Trophoblast cell (in vitro differentiated cells and primary cell): ENCODE measurements around the gene CYP2J2.
"Not testable (repeated sequence)": the region's sequence is repeated elsewhere in the genome, so short reads cannot be mapped to it uniquely, and the experiment has no call there.

ENCODE experiments used
- DNase-seq, 2 donors: peaks; one replicate each; pipeline ENCODE4 v3.0.0-alpha.2; 2016
- H2AFZ ChIP-seq: 2 replicates; pipeline ENCODE4 v1.6.1; 2013; ENCODE audit warnings: low read length, moderate library complexity, mild to moderate bottlenecking; ENCODE audit not compliant: insufficient read depth, poor library complexity
- H2AK5ac ChIP-seq: 2 replicates; pipeline ENCODE4 v1.6.1; 2013; ENCODE audit warnings: mild to moderate bottlenecking, low read length
- H2BK120ac ChIP-seq: 2 replicates; pipeline ENCODE4 v1.6.1; 2013; ENCODE audit warnings: low read length, mild to moderate bottlenecking, moderate library complexity; ENCODE audit not compliant: insufficient read depth, poor library complexity
- H2BK12ac ChIP-seq: 2 replicates; pipeline ENCODE4 v1.6.1; 2013; ENCODE audit warnings: mild to moderate bottlenecking, low read length, moderate library complexity
- H2BK5ac ChIP-seq: 2 replicates; pipeline ENCODE4 v1.6.1; 2013; ENCODE audit warnings: low read length, low read depth, moderate library complexity, mild to moderate bottlenecking; ENCODE audit not compliant: poor library complexity
- H3K14ac ChIP-seq: 2 replicates; pipeline ENCODE4 v1.6.1; 2013; ENCODE audit warnings: mild to moderate bottlenecking, low read length
- H3K18ac ChIP-seq: 2 replicates; pipeline ENCODE4 v1.6.1; 2013; ENCODE audit warnings: mild to moderate bottlenecking, low read length
- H3K23ac ChIP-seq: 2 replicates; pipeline ENCODE4 v1.6.1; 2013; ENCODE audit warnings: low read length
- H3K27ac ChIP-seq: 2 replicates; pipeline ENCODE4 v1.5.1; 2013; ENCODE audit warnings: low read depth, mild to moderate bottlenecking, inconsistent platforms, low read length, moderate library complexity
- H3K27me3 ChIP-seq: 2 replicates; pipeline ENCODE4 v1.6.1; 2013; ENCODE audit warnings: inconsistent platforms, mild to moderate bottlenecking, low read length, moderate library complexity; ENCODE audit not compliant: insufficient read depth
- H3K36me3 ChIP-seq, 2 experiments: 1 replicate in 1 of 2; 2 replicates in 1 of 2; pipeline ENCODE4 v1.6.1; 2013; ENCODE audit warnings: low read length in 2 of 2, mild to moderate bottlenecking in 2 of 2, moderate library complexity in 1 of 2; ENCODE audit not compliant: insufficient read depth in 2 of 2, control insufficient read depth in 1 of 2
- H3K4ac ChIP-seq: 2 replicates; pipeline ENCODE4 v1.6.1; 2013; ENCODE audit warnings: low read depth, mild to moderate bottlenecking, low read length, moderate library complexity
- H3K4me1 ChIP-seq, 2 experiments: 1 replicate in 1 of 2; 2 replicates in 1 of 2; pipeline ENCODE4 v1.6.1; 2013; ENCODE audit warnings: low read length in 2 of 2, mild to moderate bottlenecking in 2 of 2, moderate library complexity in 1 of 2; ENCODE audit not compliant: insufficient read depth in 2 of 2, control insufficient read depth in 1 of 2
- H3K4me2 ChIP-seq: 2 replicates; pipeline ENCODE4 v1.6.1; 2013; ENCODE audit warnings: inconsistent platforms, mild to moderate bottlenecking, low read length, moderate library complexity
- H3K4me3 ChIP-seq: 2 replicates; pipeline ENCODE4 v1.5.1; 2013; ENCODE audit warnings: mild to moderate bottlenecking, low read depth, low read length, inconsistent platforms
- H3K79me1 ChIP-seq: one replicate; pipeline ENCODE4 v1.6.1; 2013; ENCODE audit warnings: low read length
- H3K79me2 ChIP-seq: 2 replicates; pipeline ENCODE4 v1.6.1; 2013; ENCODE audit warnings: low read length, mild to moderate bottlenecking; ENCODE audit not compliant: control insufficient read depth, insufficient read depth, poor library complexity
- H3K9ac ChIP-seq: 2 replicates; pipeline ENCODE4 v1.6.1; 2013; ENCODE audit warnings: mild to moderate bottlenecking, low read length
- H3K9me3 ChIP-seq: 2 replicates; pipeline ENCODE4 v1.6.1; 2013; ENCODE audit warnings: low read depth, mild to moderate bottlenecking, control low read depth, inconsistent platforms, low read length; ENCODE audit not compliant: insufficient read depth
- H4K12ac ChIP-seq: 2 replicates; pipeline ENCODE4 v1.6.1; 2013; ENCODE audit warnings: low read depth, mild to moderate bottlenecking, low read length, moderate library complexity
- H4K8ac ChIP-seq: 2 replicates; pipeline ENCODE4 v1.6.1; 2013; ENCODE audit warnings: low read depth, mild to moderate bottlenecking, low read length, moderate library complexity
- H4K91ac ChIP-seq: one replicate; pipeline ENCODE4 v1.6.1; 2013; ENCODE audit warnings: low read depth, mild to moderate bottlenecking, low read length, moderate library complexity
- WGBS: extraction: QIAGEN DNeasy Blood & Tissue Kit; methylation state at CpG from one replicate; pipeline ENCODE4 v1.1.7; 2013; ENCODE audit warnings: missing lambda C conversion rate; ENCODE audit not compliant: insufficient read length, insufficient coverage; ENCODE audit errors: extremely low coverage; 5-methylcytosine and 5-hydroxymethylcytosine counted together

Gene CYP2J2

GRCh38 chr1:59855297-59855696 lies 71.3 kb downstream of the CYP2J2 start:
- not testable (repeated sequence) for H2AK5ac ChIP-seq, DNase-seq, H4K12ac ChIP-seq, H3K27me3 ChIP-seq, H3K9ac ChIP-seq, H2BK12ac ChIP-seq, H3K4me3 ChIP-seq, H3K4ac ChIP-seq, H2BK5ac ChIP-seq, H4K91ac ChIP-seq, H3K4me1 ChIP-seq, H3K23ac ChIP-seq, H3K79me1 ChIP-seq, H2BK120ac ChIP-seq, H3K79me2 ChIP-seq, H2AFZ ChIP-seq, H3K18ac ChIP-seq, H3K36me3 ChIP-seq, H3K14ac ChIP-seq, H3K27ac ChIP-seq, H3K4me2 ChIP-seq, H4K8ac ChIP-seq, H3K9me3 ChIP-seq
- no CpG with 5 or more reads among the region's 1 CpG for WGBS

- no peak overlapping the region for H3K4me2 ChIP-seq
- H3K18ac ChIP-seq: no peak overlapping the region
- H3K23ac ChIP-seq: no peak overlapping the region
- no peak overlapping the region for H3K4me3 ChIP-seq
- no peaks in the 10 kb centered on the region for H3K79me1 ChIP-seq
- WGBS: no CpG with 5 or more reads among the region's 1 CpG
- H3K79me2 ChIP-seq: no peaks in the 10 kb centered on the region
- H3K14ac ChIP-seq: no peak overlapping the region
- no peaks in the 10 kb centered on the region for H3K36me3 ChIP-seq
- no peak overlapping the region for H2AFZ ChIP-seq
- H2BK120ac ChIP-seq: no peak overlapping the region
- no peak overlapping the region for H3K9ac ChIP-seq
- H2BK5ac ChIP-seq: no peak overlapping the region
- no peaks in the 10 kb centered on the region for H3K9me3 ChIP-seq
- H2BK12ac ChIP-seq: no peak overlapping the region
- no peaks in the 10 kb centered on the region for H3K4me1 ChIP-seq
- no peak for DNase-seq
- no peak overlapping the region for H3K4ac ChIP-seq
- no peak overlapping the region for H4K91ac ChIP-seq
- no peak overlapping the region for H4K12ac ChIP-seq
- H4K8ac ChIP-seq: no peak overlapping the region
- H3K27me3 ChIP-seq: no peaks in the 10 kb centered on the region
- H3K27ac ChIP-seq: no peak overlapping the region
- H2AK5ac ChIP-seq: no peak overlapping the region
These were observed 74.5 kb downstream of the CYP2J2 start for GRCh38 chr1:59852117-59852516.

GRCh38 chr1:59846895-59847282 lies 79.7 kb downstream of the CYP2J2 start:
- Histone ChIP-seq H3K79me2 (no peaks in the 10 kb centered on the region), H4K91ac (no peak overlapping the region), H3K36me3 (no peaks in the 10 kb centered on the region), H2BK120ac (no peak overlapping the region), H3K9ac (no peak overlapping the region), H3K79me1 (no peaks in the 10 kb centered on the region), H3K4ac (no peak overlapping the region), H3K23ac (no peak overlapping the region), H3K27me3 (no peaks in the 10 kb centered on the region), H3K18ac (no peak overlapping the region), H2BK12ac (no peak overlapping the region), H3K9me3 (no peaks in the 10 kb centered on the region), H4K12ac (no peak overlapping the region), H4K8ac (no peak overlapping the region), H3K27ac (no peak overlapping the region), H2AFZ (no peak overlapping the region), H3K14ac (no peak overlapping the region), H3K4me3 (no peak overlapping the region), H2AK5ac (no peak overlapping the region), H3K4me1 (no peaks in the 10 kb centered on the region), H2BK5ac (no peak overlapping the region), H3K4me2 (no peak overlapping the region)
- DNase-seq: no peak
- WGBS: no CpG with 5 or more reads among the region's 2 CpGs

GRCh38 chr1:59846209-59846894 lies 80.2 kb downstream of the CYP2J2 start:
- Histone ChIP-seq H4K12ac (no peak overlapping the region), H3K27ac (no peak overlapping the region), H2BK12ac (no peak overlapping the region), H2AFZ (no peak overlapping the region), H3K14ac (no peak overlapping the region), H3K4ac (no peak overlapping the region), H3K23ac (no peak overlapping the region), H3K27me3 (no peaks in the 10 kb centered on the region), H3K9ac (no peak overlapping the region), H4K8ac (no peak overlapping the region), H3K4me2 (no peak overlapping the region), H2BK5ac (no peak overlapping the region), H3K4me1 (no peaks in the 10 kb centered on the region), H2AK5ac (no peak overlapping the region), H3K9me3 (no peaks in the 10 kb centered on the region), H3K79me2 (no peaks in the 10 kb centered on the region), H3K79me1 (no peaks in the 10 kb centered on the region), H3K18ac (no peak overlapping the region), H2BK120ac (no peak overlapping the region), H4K91ac (no peak overlapping the region), H3K4me3 (no peak overlapping the region), H3K36me3 (no peaks in the 10 kb centered on the region)
- WGBS: no CpG with 5 or more reads among the region's 3 CpGs
- DNase-seq: no peak
